Measurements from ENCODE around the gene NUP153. TPM values are rescaled to one million over a fixed set of nuclear protein-coding genes. Genes with fewer than 3 reads are reported as not detected.

Gene NUP153
- total RNA-seq, 2 donors from 2014 or later = 22.4 to 29.1 TPM

GRCh38 chr6:17673543-17674254, 33.0 kb downstream of the NUP153 start:
- intact Hi-C loops (cut with DNase I) = no loop called here

GRCh38 chr6:17672064-17672718, 34.5 kb downstream of the NUP153 start:
- intact Hi-C loops (cut with DNase I) = no loop called here
- DNase-seq (ENCODE audit: low spot score) = no peak

More at GRCh38 chr6:17673543-17674254, 33.0 kb downstream of the NUP153 start:
- no peak for DNase-seq (ENCODE audit: low spot score)

- intact Hi-C loops (cut with DNase I) = no loop called here
- DNase-seq (ENCODE audit: low spot score) = no peak
These were observed 40.1 kb downstream of the NUP153 start for GRCh38 chr6:17666646-17667045.

- DNase-seq (ENCODE audit: low spot score) = no peak
- intact Hi-C loops (cut with DNase I) = no loop called here
These were observed 41.6 kb downstream of the NUP153 start for GRCh38 chr6:17665132-17665531.

- intact Hi-C loops (cut with DNase I) = no loop called here
- no peak for DNase-seq (ENCODE audit: low spot score)
These were observed 43.5 kb downstream of the NUP153 start for GRCh38 chr6:17663226-17663625.

- DNase-seq (ENCODE audit: low spot score) = no peak
- intact Hi-C loops (cut with DNase I) = no loop called here
These were observed 44.1 kb downstream of the NUP153 start for GRCh38 chr6:17662585-17662984.

GRCh38 chr6:17656644-17657043, 50.1 kb downstream of the NUP153 start:
- no peak for DNase-seq (ENCODE audit: low spot score)
- intact Hi-C loops (cut with DNase I) = no loop called here

- DNase-seq (ENCODE audit: low spot score) = no peak
- intact Hi-C loops (cut with DNase I) = no loop called here
These were observed 50.6 kb downstream of the NUP153 start for GRCh38 chr6:17656092-17656491.

- intact Hi-C loops (cut with DNase I) = no loop called here
These were observed 53.4 kb downstream of the NUP153 start for GRCh38 chr6:17653198-17653882.

GRCh38 chr6:17650656-17651309, 55.9 kb downstream of the NUP153 start:
- no peak for DNase-seq (ENCODE audit: low spot score)
- intact Hi-C loops (cut with DNase I) = no loop called here

More at GRCh38 chr6:17653198-17653882, 53.4 kb downstream of the NUP153 start:
- no peak for DNase-seq (ENCODE audit: low spot score)

GRCh38 chr6:17648745-17649144, 58.0 kb downstream of the NUP153 start:
- DNase-seq (ENCODE audit: low spot score) = no peak
- intact Hi-C loops (cut with DNase I) = no loop called here

GRCh38 chr6:17640477-17640917, 66.2 kb downstream of the NUP153 start:
- DNase-seq (ENCODE audit: low spot score) = no peak
- intact Hi-C loops (cut with DNase I) = no loop called here

GRCh38 chr6:17638212-17638715, 68.5 kb downstream of the NUP153 start:
- intact Hi-C loops (cut with DNase I) = no loop called here
- DNase-seq (ENCODE audit: low spot score) = no peak

GRCh38 chr6:17635568-17635967, 71.2 kb downstream of the NUP153 start:
- no peak for DNase-seq (ENCODE audit: low spot score)
- intact Hi-C loops (cut with DNase I) = no loop called here

GRCh38 chr6:17633465-17634188, 73.1 kb downstream of the NUP153 start:
- no peak for DNase-seq (ENCODE audit: low spot score)
- intact Hi-C loops (cut with DNase I) = no loop called here

GRCh38 chr6:17632934-17633333, 73.8 kb downstream of the NUP153 start:
- intact Hi-C loops (cut with DNase I) = no loop called here
- DNase-seq (ENCODE audit: low spot score) = no peak

- DNase-seq (ENCODE audit: low spot score) = no peak
- intact Hi-C loops (cut with DNase I) = no loop called here
These were observed 76.1 kb downstream of the NUP153 start for GRCh38 chr6:17630511-17631073.

GRCh38 chr6:17629824-17630510, 76.8 kb downstream of the NUP153 start:
- intact Hi-C loops (cut with DNase I) = loop anchor here in 1 of 2 donors (2.0 kb wide), 1 partner anchor 17 kb away; no protein-coding TSS in a partner anchor

More at GRCh38 chr6:17629824-17630510, 76.8 kb downstream of the NUP153 start:
- DNase-seq (ENCODE audit: low spot score) = no peak
